Endothelial cell (in vitro differentiated cells): ENCODE measurements around the gene ESYT1. TPM values are rescaled to one million over a fixed set of nuclear protein-coding genes. Genes with fewer than 3 reads are reported as not detected.

Experiments
- DNase-seq: peaks from one replicate; pipeline ENCODE4 v3.0.0; 2021; ENCODE audit warnings: low spot score
- H3K27ac Mint-ChIP-seq: one replicate; pipeline ENCODE4 v1.8.0; 2021; ENCODE audit warnings: mixed read lengths, inconsistent platforms; ENCODE audit not compliant: unreplicated experiment
- H3K27me3 Mint-ChIP-seq: one replicate; pipeline ENCODE4 v1.8.0; 2021; ENCODE audit warnings: mild to moderate bottlenecking, moderate library complexity, mixed read lengths, inconsistent platforms; ENCODE audit not compliant: unreplicated experiment
- H3K36me3 Mint-ChIP-seq: one replicate; pipeline ENCODE4 v1.8.0; 2021; ENCODE audit warnings: mild to moderate bottlenecking, low read depth, mixed read lengths, inconsistent platforms; ENCODE audit not compliant: unreplicated experiment
- H3K4me1 Mint-ChIP-seq: one replicate; pipeline ENCODE4 v1.8.0; 2021; ENCODE audit warnings: mild to moderate bottlenecking, mixed read lengths, inconsistent platforms; ENCODE audit not compliant: unreplicated experiment
- H3K4me3 Mint-ChIP-seq: one replicate; pipeline ENCODE4 v1.8.0; 2021; ENCODE audit warnings: mild to moderate bottlenecking, mixed read lengths, inconsistent platforms; ENCODE audit not compliant: unreplicated experiment
- H3K9me3 Mint-ChIP-seq: one replicate; pipeline ENCODE4 v1.8.0; 2021; ENCODE audit warnings: mixed read lengths, inconsistent platforms; ENCODE audit not compliant: unreplicated experiment
- long read RNA-seq: library from polyadenylated mRNA; unstranded; transcript quantifications from one replicate; pipeline ENCODE4 v2.0.0, GENCODE V29; 2020; ENCODE audit not compliant: unreplicated experiment
- total RNA-seq: library from RNA; stranded (reverse); fragmentation: NEBNext Ultra II Directional; extraction: Animal tissue kit (Norgen Biotek cat#: 25700); gene quantifications from one replicate; pipeline ENCODE4 v1.2.1, GENCODE V29; 2021; ENCODE audit not compliant: unreplicated experiment
- TF ChIP-seq, protein P1 (sequence below): fragments of 200-600 bp; sonication (generic); IDR thresholded peaks from one replicate; pipeline ENCODE4 v1.5.0; 2021; ENCODE audit warnings: antibody characterized with exemption; ENCODE audit not compliant: unreplicated experiment

ESYT1 gene, protein sequence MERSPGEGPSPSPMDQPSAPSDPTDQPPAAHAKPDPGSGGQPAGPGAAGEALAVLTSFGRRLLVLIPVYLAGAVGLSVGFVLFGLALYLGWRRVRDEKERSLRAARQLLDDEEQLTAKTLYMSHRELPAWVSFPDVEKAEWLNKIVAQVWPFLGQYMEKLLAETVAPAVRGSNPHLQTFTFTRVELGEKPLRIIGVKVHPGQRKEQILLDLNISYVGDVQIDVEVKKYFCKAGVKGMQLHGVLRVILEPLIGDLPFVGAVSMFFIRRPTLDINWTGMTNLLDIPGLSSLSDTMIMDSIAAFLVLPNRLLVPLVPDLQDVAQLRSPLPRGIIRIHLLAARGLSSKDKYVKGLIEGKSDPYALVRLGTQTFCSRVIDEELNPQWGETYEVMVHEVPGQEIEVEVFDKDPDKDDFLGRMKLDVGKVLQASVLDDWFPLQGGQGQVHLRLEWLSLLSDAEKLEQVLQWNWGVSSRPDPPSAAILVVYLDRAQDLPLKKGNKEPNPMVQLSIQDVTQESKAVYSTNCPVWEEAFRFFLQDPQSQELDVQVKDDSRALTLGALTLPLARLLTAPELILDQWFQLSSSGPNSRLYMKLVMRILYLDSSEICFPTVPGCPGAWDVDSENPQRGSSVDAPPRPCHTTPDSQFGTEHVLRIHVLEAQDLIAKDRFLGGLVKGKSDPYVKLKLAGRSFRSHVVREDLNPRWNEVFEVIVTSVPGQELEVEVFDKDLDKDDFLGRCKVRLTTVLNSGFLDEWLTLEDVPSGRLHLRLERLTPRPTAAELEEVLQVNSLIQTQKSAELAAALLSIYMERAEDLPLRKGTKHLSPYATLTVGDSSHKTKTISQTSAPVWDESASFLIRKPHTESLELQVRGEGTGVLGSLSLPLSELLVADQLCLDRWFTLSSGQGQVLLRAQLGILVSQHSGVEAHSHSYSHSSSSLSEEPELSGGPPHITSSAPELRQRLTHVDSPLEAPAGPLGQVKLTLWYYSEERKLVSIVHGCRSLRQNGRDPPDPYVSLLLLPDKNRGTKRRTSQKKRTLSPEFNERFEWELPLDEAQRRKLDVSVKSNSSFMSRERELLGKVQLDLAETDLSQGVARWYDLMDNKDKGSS
- 302 TPM for total RNA-seq
- long read RNA-seq, full-length matches to known transcripts: 57 of 83 reads
- long read RNA-seq, partial matches to known transcripts: 21 of 83 reads
- long read RNA-seq, other reads (novel, unspliced or antisense): 5 of 83 reads

DNA sequence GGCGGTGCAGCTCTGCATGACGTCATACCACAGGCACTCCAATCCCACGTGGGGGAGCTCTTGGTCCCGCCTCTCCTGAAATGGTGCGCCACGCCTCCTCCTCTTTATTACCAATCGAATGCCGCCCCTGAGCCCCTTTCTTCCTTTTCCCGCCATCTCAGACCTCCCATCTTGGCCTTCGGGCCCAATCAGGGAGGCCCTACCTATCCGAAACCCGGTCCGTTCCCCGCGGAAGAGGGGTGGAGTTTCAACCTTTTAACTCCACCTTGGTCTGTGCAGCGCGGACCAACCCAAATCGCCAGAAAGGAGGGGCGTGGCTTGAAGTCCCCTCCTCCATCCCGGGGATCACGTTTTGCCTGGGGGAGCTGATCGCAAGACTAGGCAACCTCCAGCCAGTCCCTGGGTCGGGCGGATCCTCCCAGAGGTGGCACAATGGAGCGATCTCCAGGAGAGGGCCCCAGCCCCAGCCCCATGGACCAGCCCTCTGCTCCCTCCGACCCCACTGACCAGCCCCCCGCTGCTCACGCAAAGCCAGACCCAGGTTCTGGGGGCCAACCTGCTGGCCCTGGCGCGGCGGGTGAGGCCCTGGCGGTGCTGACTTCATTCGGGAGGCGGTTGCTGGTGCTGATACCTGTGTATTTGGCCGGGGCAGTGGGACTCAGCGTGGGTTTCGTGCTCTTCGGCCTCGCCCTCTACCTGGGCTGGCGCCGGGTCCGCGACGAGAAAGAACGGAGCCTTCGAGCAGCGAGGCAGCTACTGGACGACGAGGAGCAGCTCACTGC, at the start of gene ESYT1:
TSS of gene ESYT1 (plus strand) at position 380 of the 782 bp plus-strand sequence. CDS start at position 433, 53 bp downstream.
- Mint-ChIP-seq H3K27ac (peak within 1 kb of the TSS; percentile 95), H3K4me1 (peaks cover 64% of the 10 kb centered on the region), H3K36me3 (peaks cover 40% of the 10 kb centered on the region), H3K4me3 (peak within 1 kb of the TSS; percentile 98), H3K9me3 (no peaks in the 10 kb centered on the region), H3K27me3 (peaks cover 25% of the 10 kb centered on the region)
- DNase-seq: peak; percentile 94
- TF ChIP-seq, protein P1, sequence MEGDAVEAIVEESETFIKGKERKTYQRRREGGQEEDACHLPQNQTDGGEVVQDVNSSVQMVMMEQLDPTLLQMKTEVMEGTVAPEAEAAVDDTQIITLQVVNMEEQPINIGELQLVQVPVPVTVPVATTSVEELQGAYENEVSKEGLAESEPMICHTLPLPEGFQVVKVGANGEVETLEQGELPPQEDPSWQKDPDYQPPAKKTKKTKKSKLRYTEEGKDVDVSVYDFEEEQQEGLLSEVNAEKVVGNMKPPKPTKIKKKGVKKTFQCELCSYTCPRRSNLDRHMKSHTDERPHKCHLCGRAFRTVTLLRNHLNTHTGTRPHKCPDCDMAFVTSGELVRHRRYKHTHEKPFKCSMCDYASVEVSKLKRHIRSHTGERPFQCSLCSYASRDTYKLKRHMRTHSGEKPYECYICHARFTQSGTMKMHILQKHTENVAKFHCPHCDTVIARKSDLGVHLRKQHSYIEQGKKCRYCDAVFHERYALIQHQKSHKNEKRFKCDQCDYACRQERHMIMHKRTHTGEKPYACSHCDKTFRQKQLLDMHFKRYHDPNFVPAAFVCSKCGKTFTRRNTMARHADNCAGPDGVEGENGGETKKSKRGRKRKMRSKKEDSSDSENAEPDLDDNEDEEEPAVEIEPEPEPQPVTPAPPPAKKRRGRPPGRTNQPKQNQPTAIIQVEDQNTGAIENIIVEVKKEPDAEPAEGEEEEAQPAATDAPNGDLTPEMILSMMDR: no peak

DNA sequence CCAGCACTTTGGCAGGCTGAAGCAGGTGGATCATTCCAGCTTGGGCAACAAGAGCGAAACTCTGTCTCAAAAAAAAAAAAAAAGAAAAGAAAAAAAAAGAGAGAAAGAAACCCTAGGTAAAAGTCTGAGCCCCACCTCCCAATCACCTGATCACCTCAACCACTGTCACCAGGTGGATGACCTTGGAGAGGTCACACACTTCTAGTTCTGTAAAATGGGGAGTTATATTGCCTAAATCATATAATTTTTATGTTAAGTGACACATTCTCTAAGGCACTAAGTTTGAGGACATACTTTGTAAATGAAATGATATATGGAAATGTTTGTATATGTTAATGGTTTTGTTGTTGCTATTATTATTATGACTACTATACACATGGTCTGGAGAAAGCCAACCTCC, 49.6 kb upstream of the ESYT1 start:
- no peak for DNase-seq
- H3K27ac Mint-ChIP-seq: peak overlapping the region; percentile 70
- TF ChIP-seq, protein P1: no peak
- no peaks in the 10 kb centered on the region for H3K9me3 Mint-ChIP-seq
- peak overlapping the region; percentile 73 for H3K4me3 Mint-ChIP-seq
- H3K4me1 Mint-ChIP-seq: peaks cover 13% of the 10 kb centered on the region
- H3K27me3 Mint-ChIP-seq: peaks cover 5% of the 10 kb centered on the region
- no peaks in the 10 kb centered on the region for H3K36me3 Mint-ChIP-seq

DNA sequence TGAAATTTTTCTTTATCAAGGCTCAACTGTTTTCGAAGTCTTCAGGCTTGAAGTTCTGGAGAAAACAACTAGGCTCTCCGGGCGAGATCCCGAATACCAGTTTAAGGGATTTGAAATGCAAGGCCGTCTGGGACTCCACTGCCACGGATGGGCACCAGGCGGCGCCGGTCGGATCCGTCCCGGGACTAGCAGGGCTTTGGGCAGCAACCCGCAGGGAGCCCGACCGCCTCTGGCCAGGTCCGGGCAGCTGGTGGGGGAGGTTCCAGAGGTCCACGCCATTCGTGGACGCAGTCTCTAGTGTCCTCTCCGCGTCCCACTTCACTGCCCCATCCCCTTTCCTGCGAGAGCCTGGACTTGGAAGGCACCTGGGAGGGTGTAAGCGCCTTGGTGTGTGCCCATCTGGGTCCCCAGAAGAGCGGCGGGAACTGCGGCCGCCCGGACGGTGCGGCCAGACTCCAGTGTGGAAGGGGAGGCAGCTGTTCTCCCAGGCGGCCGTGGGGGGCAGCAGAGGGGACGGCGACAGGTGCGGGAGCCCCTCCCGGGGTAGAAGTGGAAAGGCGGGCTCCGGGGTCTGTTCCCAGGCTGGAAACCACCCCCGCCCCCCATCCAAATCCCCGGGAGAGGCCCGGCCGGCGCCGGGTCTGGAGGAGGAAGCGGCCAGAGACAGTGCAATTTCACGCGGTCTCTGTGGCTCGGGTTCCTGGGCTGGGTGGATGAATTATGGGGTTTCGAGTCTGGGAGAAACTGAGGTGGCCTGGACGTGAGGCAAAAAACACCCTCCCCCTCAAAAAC, 48.9 kb upstream of the ESYT1 start:
- Mint-ChIP-seq H3K27me3 (peaks cover 5% of the 10 kb centered on the region), H3K36me3 (no peaks in the 10 kb centered on the region), H3K27ac (peak overlapping the region; percentile 70), H3K9me3 (no peaks in the 10 kb centered on the region), H3K4me3 (peak overlapping the region; percentile 83), H3K4me1 (peaks cover 13% of the 10 kb centered on the region)
- peak; percentile 95 for DNase-seq
- TF ChIP-seq, protein P1: peak; percentile 65
